Upper lobe of right lung (tissue), 1 donor: ENCODE measurements around the gene CEP97. TPM values are rescaled to one million over a fixed set of nuclear protein-coding genes. Genes with fewer than 3 reads are reported as not detected.

ENCODE experiments used
- ATAC-seq: fragments of 200-7000 bp; cut with Tn5 transposase; one replicate; pipeline ENCODE4 v1.9.1; 2020; ENCODE audit warnings: mild to moderate bottlenecking, moderate library complexity
- DNase-seq: peaks from one replicate; pipeline ENCODE4 v3.0.0-alpha.2; 2020
- H3K27ac ChIP-seq: fragments of 200-600 bp; one replicate; pipeline ENCODE4 v1.8.0; 2022
- H3K27me3 ChIP-seq: fragments of 200-600 bp; one replicate; pipeline ENCODE4 v1.8.0; 2022; ENCODE audit warnings: mild to moderate bottlenecking
- H3K36me3 ChIP-seq: fragments of 200-600 bp; one replicate; pipeline ENCODE4 v1.8.0; 2022
- H3K4me1 ChIP-seq: fragments of 200-600 bp; one replicate; pipeline ENCODE4 v1.8.0; 2022
- H3K4me3 ChIP-seq: fragments of 200-600 bp; one replicate; pipeline ENCODE4 v1.8.0; 2022; ENCODE audit warnings: mild to moderate bottlenecking
- H3K9me3 ChIP-seq: fragments of 200-600 bp; one replicate; pipeline ENCODE4 v1.8.0; 2022
- intact Hi-C: fragments of 100-400 bp; cut with DNase I; formaldehyde crosslinking; loops from one replicate; pipeline ENCODE4 v1.11.0; 2022
- total RNA-seq: library from RNA; stranded (reverse); fragmentation: NEBNext Ultra II Directional; extraction: Animal tissue kit (Norgen Biotek cat#: 25700); gene quantifications from one replicate; pipeline ENCODE4 v1.2.1, GENCODE V29; 2021
- TF ChIP-seq, protein P1 (sequence below): fragments of 200-600 bp; IDR thresholded peaks from one replicate; pipeline ENCODE4 v1.8.0; 2022; ENCODE audit warnings: antibody characterized with exemption
- donor health status: DM: no; HTN: yes; CAD: no; lungs with severe emphysema.

Gene CEP97
- total RNA-seq, 1 donor from 2014 or later, result 7.6 TPM

GRCh38 chr3:101819649-101820206, 95.3 kb downstream of the CEP97 start:
- Histone ChIP-seq H3K9me3 (no peaks in the 10 kb centered on the region), H3K27me3 (no peaks in the 10 kb centered on the region), H3K4me3 (no peak overlapping the region), H3K36me3 (peaks cover 6% of the 10 kb centered on the region), H3K27ac (no peak overlapping the region), H3K4me1 (no peaks in the 10 kb centered on the region)
- intact Hi-C loops, result no loop called here
- TF ChIP-seq, protein P1, sequence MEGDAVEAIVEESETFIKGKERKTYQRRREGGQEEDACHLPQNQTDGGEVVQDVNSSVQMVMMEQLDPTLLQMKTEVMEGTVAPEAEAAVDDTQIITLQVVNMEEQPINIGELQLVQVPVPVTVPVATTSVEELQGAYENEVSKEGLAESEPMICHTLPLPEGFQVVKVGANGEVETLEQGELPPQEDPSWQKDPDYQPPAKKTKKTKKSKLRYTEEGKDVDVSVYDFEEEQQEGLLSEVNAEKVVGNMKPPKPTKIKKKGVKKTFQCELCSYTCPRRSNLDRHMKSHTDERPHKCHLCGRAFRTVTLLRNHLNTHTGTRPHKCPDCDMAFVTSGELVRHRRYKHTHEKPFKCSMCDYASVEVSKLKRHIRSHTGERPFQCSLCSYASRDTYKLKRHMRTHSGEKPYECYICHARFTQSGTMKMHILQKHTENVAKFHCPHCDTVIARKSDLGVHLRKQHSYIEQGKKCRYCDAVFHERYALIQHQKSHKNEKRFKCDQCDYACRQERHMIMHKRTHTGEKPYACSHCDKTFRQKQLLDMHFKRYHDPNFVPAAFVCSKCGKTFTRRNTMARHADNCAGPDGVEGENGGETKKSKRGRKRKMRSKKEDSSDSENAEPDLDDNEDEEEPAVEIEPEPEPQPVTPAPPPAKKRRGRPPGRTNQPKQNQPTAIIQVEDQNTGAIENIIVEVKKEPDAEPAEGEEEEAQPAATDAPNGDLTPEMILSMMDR, result no peak
- DNase-seq (no peak), ATAC-seq (peak; percentile 72)

Other genes starting within 250 kb of the CEP97 start
- gene SENP7, start 211.4 kb upstream of the CEP97 start, total RNA-seq, result 20.0 TPM
- gene TRMT10C, start 162.7 kb upstream of the CEP97 start, total RNA-seq, result 15.1 TPM
- gene PCNP, start 150.4 kb upstream of the CEP97 start, total RNA-seq, result 141 TPM
- 22.8 TPM for gene ZBTB11, start 47.5 kb upstream of the CEP97 start, total RNA-seq
- 821 TPM for gene RPL24, start 37.9 kb upstream of the CEP97 start, total RNA-seq
- gene NXPE3, start 54.6 kb downstream of the CEP97 start, total RNA-seq, result 15.9 TPM
- gene NFKBIZ, start 124.9 kb downstream of the CEP97 start, total RNA-seq, result 87.7 TPM